MCF 10A (cell line): ENCODE data around the gene PRELP. TPM values are rescaled to one million over a fixed set of nuclear protein-coding genes. Genes with fewer than 3 reads are reported as not detected.

Experiments used
- BruUV-seq: library from RNA; stranded (reverse); fragments of 400-500 nt; replicated peaks from 2 replicates; lab custom pipeline; 2021; lab: Mats Ljungman, UMichigan
- CTCF ChIA-PET: fragments of 300-600 bp; sonication (Branson Sonifier 250); formaldehyde crosslinking; extraction: SDS; loops from one replicate; lab custom pipeline; 2021; ENCODE audit warnings: antibody characterized with exemption, inconsistent platforms; lab: Yijun Ruan, JAX
- POLR2A ChIA-PET: fragments of 300-600, 350-650 bp; sonication (Branson Sonifier 250); formaldehyde crosslinking; extraction: SDS; loops from one replicate; lab custom pipeline; 2020; ENCODE audit warnings: antibody characterized with exemption, inconsistent platforms; lab: Yijun Ruan, JAX
- DNase-seq: peaks from one replicate; pipeline ENCODE4 v3.0.0-alpha.2; 2018; ENCODE audit not compliant: unreplicated experiment
- H3K27ac Mint-ChIP-seq: one replicate; pipeline ENCODE4 v1.8.0; 2022; ENCODE audit warnings: mild to moderate bottlenecking, low read depth, mixed read lengths; ENCODE audit not compliant: unreplicated experiment
- H3K27me3 Mint-ChIP-seq: one replicate; pipeline ENCODE4 v1.8.0; 2022; ENCODE audit warnings: mixed read lengths; ENCODE audit not compliant: insufficient read depth, unreplicated experiment
- H3K36me3 Mint-ChIP-seq: one replicate; pipeline ENCODE4 v1.8.0; 2022; ENCODE audit warnings: mild to moderate bottlenecking, moderate library complexity, mixed read lengths; ENCODE audit not compliant: insufficient read depth, unreplicated experiment
- H3K4me1 Mint-ChIP-seq: one replicate; pipeline ENCODE4 v1.8.0; 2022; ENCODE audit warnings: mixed read lengths; ENCODE audit not compliant: insufficient read depth, unreplicated experiment
- H3K4me3 Mint-ChIP-seq: one replicate; pipeline ENCODE4 v1.8.0; 2022; ENCODE audit warnings: mild to moderate bottlenecking, moderate library complexity, mixed read lengths; ENCODE audit not compliant: unreplicated experiment
- H3K9me3 Mint-ChIP-seq: one replicate; pipeline ENCODE4 v1.8.0; 2022; ENCODE audit warnings: mixed read lengths; ENCODE audit not compliant: unreplicated experiment
- intact Hi-C: fragments of 100-400 bp; cut with micrococcal nuclease; formaldehyde crosslinking; loops from 2 replicates; pipeline ENCODE4 v1.14.1; 2022
- total RNA-seq: library from RNA; stranded (reverse); gene quantifications from 2 replicates; pipeline ENCODE4 v1.2.3, GENCODE V29; 2022
- TF ChIP-seq, protein P1 (sequence below): fragments of 200-600 bp; IDR thresholded peaks from one replicate; pipeline ENCODE4 v1.8.0; 2022; ENCODE audit warnings: antibody characterized with exemption, mild to moderate bottlenecking; ENCODE audit not compliant: unreplicated experiment

The PRELP gene
- total RNA-seq, 1 experiment from 2014 or later: not detected

DNA sequence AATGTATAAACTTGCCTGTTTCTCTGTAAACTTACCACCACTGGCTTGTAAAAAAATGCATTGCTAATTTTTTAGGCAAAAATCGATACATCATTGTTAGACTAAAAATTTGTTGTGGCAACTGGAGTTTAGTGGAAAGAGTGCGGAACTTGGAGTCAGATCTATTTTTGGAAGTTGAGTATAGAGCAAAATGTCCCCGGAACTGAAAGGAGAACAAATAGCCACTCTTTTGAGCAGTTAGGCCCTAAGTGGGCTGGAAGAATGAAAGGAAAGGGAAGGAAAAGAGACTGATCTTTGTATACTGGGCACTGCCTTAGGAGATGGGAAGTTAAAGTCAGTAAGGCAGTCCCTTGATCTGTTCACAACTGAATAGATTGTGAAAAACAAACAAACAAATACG is 48.5 kb downstream of the PRELP start:
- Mint-ChIP-seq H3K36me3 (no peaks in the 10 kb centered on the region), H3K4me3 (no peak overlapping the region), H3K27me3 (no peaks in the 10 kb centered on the region), H3K4me1 (peaks cover 24% of the 10 kb centered on the region), H3K27ac (no peak overlapping the region), H3K9me3 (no peaks in the 10 kb centered on the region)
- ChIA-PET CTCF (interaction anchor here (0.5 to 0.9 kb wide), 4 partner anchors 17 to 252 kb away, joined by 3 to 4 read pairs (median 3); no protein-coding TSS in a partner anchor), POLR2A (interaction anchor here (0.6 to 1.6 kb wide), 6 partner anchors 11 to 738 kb away, joined by 3 to 5 read pairs (median 3); partner anchors contain the start of gene ATP2B4)
- intact Hi-C loops: no loop called here
- BruUV-seq: no TSS peak
- no peak for DNase-seq
- TF ChIP-seq, protein P1, sequence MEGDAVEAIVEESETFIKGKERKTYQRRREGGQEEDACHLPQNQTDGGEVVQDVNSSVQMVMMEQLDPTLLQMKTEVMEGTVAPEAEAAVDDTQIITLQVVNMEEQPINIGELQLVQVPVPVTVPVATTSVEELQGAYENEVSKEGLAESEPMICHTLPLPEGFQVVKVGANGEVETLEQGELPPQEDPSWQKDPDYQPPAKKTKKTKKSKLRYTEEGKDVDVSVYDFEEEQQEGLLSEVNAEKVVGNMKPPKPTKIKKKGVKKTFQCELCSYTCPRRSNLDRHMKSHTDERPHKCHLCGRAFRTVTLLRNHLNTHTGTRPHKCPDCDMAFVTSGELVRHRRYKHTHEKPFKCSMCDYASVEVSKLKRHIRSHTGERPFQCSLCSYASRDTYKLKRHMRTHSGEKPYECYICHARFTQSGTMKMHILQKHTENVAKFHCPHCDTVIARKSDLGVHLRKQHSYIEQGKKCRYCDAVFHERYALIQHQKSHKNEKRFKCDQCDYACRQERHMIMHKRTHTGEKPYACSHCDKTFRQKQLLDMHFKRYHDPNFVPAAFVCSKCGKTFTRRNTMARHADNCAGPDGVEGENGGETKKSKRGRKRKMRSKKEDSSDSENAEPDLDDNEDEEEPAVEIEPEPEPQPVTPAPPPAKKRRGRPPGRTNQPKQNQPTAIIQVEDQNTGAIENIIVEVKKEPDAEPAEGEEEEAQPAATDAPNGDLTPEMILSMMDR: no peak

DNA sequence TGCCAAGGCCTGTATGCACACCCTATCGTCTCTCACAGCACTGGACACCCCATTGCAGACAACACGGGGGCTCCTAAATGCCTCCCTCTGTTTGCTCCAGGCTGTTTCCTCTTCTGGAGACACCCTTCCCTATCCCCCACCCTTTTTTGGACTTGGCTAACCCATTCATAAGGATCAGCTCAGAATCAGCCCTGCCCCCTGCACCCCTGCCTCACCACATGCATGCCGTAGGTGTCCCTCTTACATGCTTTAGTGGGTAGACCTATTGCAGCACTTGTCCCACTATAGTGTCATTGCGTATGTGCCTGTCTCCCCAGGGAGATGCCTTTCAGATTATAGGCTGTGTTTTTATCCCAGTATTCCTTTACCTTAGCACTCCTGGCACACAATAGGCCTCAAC is 49.2 kb downstream of the PRELP start:
- no peak overlapping the region for H3K27ac Mint-ChIP-seq
- no peaks in the 10 kb centered on the region for H3K9me3 Mint-ChIP-seq
- POLR2A ChIA-PET: interaction anchor here (0.6 to 2.2 kb wide), 5 partner anchors 11 to 739 kb away, joined by 3 to 19 read pairs (median 4); no protein-coding TSS in a partner anchor
- intact Hi-C loops: no loop called here
- BruUV-seq: no TSS peak
- no peak overlapping the region for H3K4me3 Mint-ChIP-seq
- no peak for DNase-seq
- CTCF ChIA-PET: interaction anchor here (0.9 kb wide), 1 partner anchor 18 kb away, joined by 4 read pairs; no protein-coding TSS in a partner anchor
- H3K27me3 Mint-ChIP-seq: no peaks in the 10 kb centered on the region
- no peaks in the 10 kb centered on the region for H3K36me3 Mint-ChIP-seq
- H3K4me1 Mint-ChIP-seq: peaks cover 24% of the 10 kb centered on the region
- TF ChIP-seq, protein P1: no peak

DNA sequence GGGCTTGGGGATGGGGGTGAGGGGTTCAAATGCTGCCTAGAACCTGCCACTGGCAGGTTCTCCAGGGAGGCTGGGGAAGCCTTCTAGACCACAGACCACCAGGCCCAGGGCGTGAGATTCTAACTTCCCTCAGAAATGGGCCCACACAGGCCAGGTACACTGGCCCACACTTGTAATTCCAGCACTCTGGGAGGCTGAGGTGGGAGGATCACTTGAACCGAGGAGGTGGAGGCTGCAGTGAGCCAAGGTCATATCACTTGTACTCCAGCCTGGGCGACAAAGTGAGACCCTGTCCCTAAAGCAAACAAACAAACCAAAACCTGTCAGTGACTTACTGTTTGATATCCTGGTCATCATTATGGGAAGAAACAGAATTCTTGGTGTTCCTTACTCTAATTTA is 50.1 kb downstream of the PRELP start:
- ChIA-PET POLR2A (interaction anchor here (0.7 to 2.5 kb wide), 8 partner anchors 8 to 76 kb away, joined by 3 to 20 read pairs (median 4); no protein-coding TSS in a partner anchor), CTCF (interaction anchor here (0.9 to 2.4 kb wide), 4 partner anchors 18 to 183 kb away, joined by 3 to 17 read pairs (median 4); no protein-coding TSS in a partner anchor)
- no peak overlapping the region for H3K27ac Mint-ChIP-seq
- H3K4me1 Mint-ChIP-seq: peaks cover 19% of the 10 kb centered on the region
- no peaks in the 10 kb centered on the region for H3K9me3 Mint-ChIP-seq
- no peaks in the 10 kb centered on the region for H3K36me3 Mint-ChIP-seq
- no peak overlapping the region for H3K4me3 Mint-ChIP-seq
- TF ChIP-seq, protein P1: no peak
- intact Hi-C loops: loop anchor here (1.0 kb wide), 1 partner anchor 12 kb away; no protein-coding TSS in a partner anchor
- no TSS peak for BruUV-seq
- no peak for DNase-seq
- H3K27me3 Mint-ChIP-seq: no peaks in the 10 kb centered on the region

DNA sequence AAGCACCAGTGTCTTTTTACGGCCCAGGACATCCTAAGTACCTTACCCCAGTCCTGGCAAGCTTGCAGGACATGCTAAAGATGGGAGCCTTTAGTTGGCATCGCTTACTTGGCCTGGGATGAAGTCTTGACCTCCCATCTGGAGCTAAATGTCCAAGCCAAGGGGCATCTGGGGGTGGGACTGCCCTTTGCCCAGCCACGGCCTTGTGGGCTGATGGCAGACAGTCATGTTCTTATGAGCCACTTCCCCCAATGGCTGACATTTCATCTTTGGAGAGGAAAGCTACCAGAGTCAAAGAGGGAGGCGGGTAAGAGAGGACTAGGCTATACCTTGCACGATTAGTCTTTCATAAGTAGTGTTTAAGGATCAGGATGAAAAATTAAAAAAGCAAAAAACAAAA is 50.5 kb downstream of the PRELP start:
- Mint-ChIP-seq H3K9me3 (no peaks in the 10 kb centered on the region), H3K4me1 (peaks cover 19% of the 10 kb centered on the region), H3K4me3 (no peak overlapping the region), H3K27me3 (no peaks in the 10 kb centered on the region), H3K36me3 (no peaks in the 10 kb centered on the region), H3K27ac (no peak overlapping the region)
- BruUV-seq: no TSS peak
- CTCF ChIA-PET: interaction anchor here (0.7 to 2.4 kb wide), 7 partner anchors 18 to 250 kb away, joined by 3 to 17 read pairs (median 4); no protein-coding TSS in a partner anchor
- POLR2A ChIA-PET: interaction anchor here (0.7 to 2.5 kb wide), 13 partner anchors 8 to 775 kb away, joined by 3 to 20 read pairs (median 5); partner anchors contain the start of genes ATP2B4 and TMEM183A
- TF ChIP-seq, protein P1: no peak
- intact Hi-C loops: loop anchor here (1.0 kb wide), 1 partner anchor 13 kb away; no protein-coding TSS in a partner anchor
- no peak for DNase-seq
